HCT116 (cell line): ENCODE data around the gene PRIMPOL. TPM values are rescaled to one million over a fixed set of nuclear protein-coding genes. Genes with fewer than 3 reads are reported as not detected.

Experiments
- ATAC-seq: fragments of 200-7000 bp; cut with Tn5 transposase; 2 replicates; pipeline ENCODE4 v1.9.1; 2020; ENCODE audit warnings: mild to moderate bottlenecking, moderate library complexity
- BruUV-seq: library from RNA; stranded (reverse); fragments of 400-500 nt; replicated peaks from 2 replicates; lab custom pipeline; 2021; lab: Mats Ljungman, UMichigan
- CTCF ChIA-PET: fragments of 300-600 bp; sonication (Branson Sonifier 250); formaldehyde crosslinking; loops from one replicate; lab custom pipeline; 2021; ENCODE audit warnings: antibody characterized with exemption; lab: Charles Lee
- POLR2A ChIA-PET: fragments of 300-600, 350-600 bp; sonication (Branson Sonifier 250); formaldehyde crosslinking; loops from one replicate; lab custom pipeline; 2021; ENCODE audit warnings: antibody characterized with exemption; lab: Charles Lee
- RAD21 ChIA-PET, 2 experiments: fragments of 300-600 bp; sonication (Branson Sonifier 250); formaldehyde crosslinking; loops; one replicate each; lab custom pipeline; 2023; ENCODE audit warnings: low total read pairs in 2 of 2; ENCODE audit not compliant: uncharacterized antibody in 2 of 2, unreplicated experiment in 2 of 2, low non-redundant PET in 1 of 2; lab: Charles Lee
- DNase-seq: peaks from one replicate; pipeline ENCODE4 v3.0.0-alpha.2; 2010; ENCODE audit warnings: low read depth, low spot score
- H2AFZ ChIP-seq: fragments of 200-600 bp; shearing (Covaris generic), sonication (generic); 2 replicates; pipeline ENCODE4 v1.6.1; 2017; ENCODE audit warnings: low read depth, mixed run types, mixed read lengths, antibody characterized with exemption, low read length; ENCODE audit not compliant: poor library complexity, severe bottlenecking
- H3K27ac ChIP-seq: 2 replicates; pipeline ENCODE4 v1.5.1; 2012; ENCODE audit warnings: low read depth, low read length
- H3K27me3 ChIP-seq: fragments of 200-600 bp; sonication (generic); 2 replicates; pipeline ENCODE4 v1.6.1; 2016; ENCODE audit warnings: mixed run types, low read length, mixed read lengths; ENCODE audit not compliant: insufficient read depth
- H3K36me3 ChIP-seq, 2 experiments: fragments of 200-500 bp in 1 of 2; fragments of 200-600 bp in 1 of 2; sonication (Bioruptor generic) in 1 of 2; sonication (generic) in 1 of 2; 2 replicates each; pipeline versions ENCODE4 v1.5.1 to v1.6.1; 2014 to 2016; ENCODE audit warnings: low read length in 2 of 2, inconsistent platforms in 1 of 2, mixed read lengths in 1 of 2, mixed run types in 1 of 2; ENCODE audit not compliant: insufficient read depth in 2 of 2, control insufficient read depth in 1 of 2
- H3K4me1 ChIP-seq, 2 experiments: fragments of 200-600 bp in 1 of 2; sonication (generic) in 1 of 2; 2 replicates each; pipeline versions ENCODE4 v1.5.1 to v1.6.1; 2012 to 2017; ENCODE audit warnings: low read length in 2 of 2, inconsistent platforms in 1 of 2, mild to moderate bottlenecking in 1 of 2, mixed read lengths in 1 of 2, mixed run types in 1 of 2, moderate library complexity in 1 of 2; ENCODE audit not compliant: insufficient read depth in 2 of 2, control insufficient read depth in 1 of 2
- H3K4me2 ChIP-seq: fragments of 200-600 bp; sonication (generic); 2 replicates; pipeline ENCODE4 v1.6.1; 2017; ENCODE audit warnings: mixed run types, low read length, mixed read lengths
- H3K4me3 ChIP-seq, 2 experiments: fragments of 200-600 bp in 1 of 2; sonication (generic) in 1 of 2; replicated peaks in 1 of 2; 2 replicates each; pipeline ENCODE4 v1.5.1; 2011 to 2016; ENCODE audit warnings: low read length in 2 of 2, control low read depth in 1 of 2, low read depth in 1 of 2, mild to moderate bottlenecking in 1 of 2, mixed read lengths in 1 of 2, mixed run types in 1 of 2
- H3K79me2 ChIP-seq: fragments of 200-600 bp; sonication (generic); 2 replicates; pipeline ENCODE4 v1.6.1; 2017; ENCODE audit warnings: mild to moderate bottlenecking, mixed run types, low read length, moderate library complexity, mixed read lengths; ENCODE audit not compliant: insufficient read depth
- H3K9ac ChIP-seq: fragments of 200-600 bp; sonication (generic); 2 replicates; pipeline ENCODE4 v1.6.1; 2016; ENCODE audit warnings: low read length, mixed read lengths
- H3K9me2 ChIP-seq: fragments of 200-600 bp; sonication (generic), shearing (Covaris generic); 2 replicates; pipeline ENCODE4 v1.6.1; 2017; ENCODE audit warnings: mixed run types, mild to moderate bottlenecking, moderate library complexity; ENCODE audit not compliant: insufficient read depth
- H3K9me3 ChIP-seq, 2 experiments: fragments of 200-500 bp in 1 of 2; fragments of 200-600 bp in 1 of 2; sonication (Bioruptor generic) in 1 of 2; sonication (generic) in 1 of 2; 2 replicates each; pipeline ENCODE4 v1.6.1; 2014 to 2017; ENCODE audit warnings: low read length in 2 of 2, mixed read lengths in 2 of 2, inconsistent platforms in 1 of 2, low read depth in 1 of 2, mild to moderate bottlenecking in 1 of 2, mixed run types in 1 of 2, moderate library complexity in 1 of 2; ENCODE audit not compliant: control insufficient read depth in 1 of 2, insufficient read depth in 1 of 2
- H4K20me1 ChIP-seq: fragments of 200-600 bp; sonication (generic), shearing (Covaris generic); 2 replicates; pipeline ENCODE4 v1.6.1; 2017; ENCODE audit warnings: mixed run types, mild to moderate bottlenecking, moderate library complexity; ENCODE audit not compliant: insufficient read depth
- ATF3 ChIP-seq: IDR thresholded peaks from 2 replicates; pipeline ENCODE4 v1.6.1; 2012
- CEBPB ChIP-seq: IDR thresholded peaks from 2 replicates; pipeline ENCODE4 v1.6.1; 2012; ENCODE audit warnings: low read depth
- EGR1 ChIP-seq: IDR thresholded peaks from 2 replicates; pipeline ENCODE4 v1.6.1; 2012; ENCODE audit warnings: low read depth
- ELF1 ChIP-seq: IDR thresholded peaks from 2 replicates; pipeline ENCODE4 v1.6.1; 2012; ENCODE audit warnings: low read depth, borderline replicate concordance
- EZH2 ChIP-seq: fragments of 200-600 bp; sonication (generic); IDR thresholded peaks from 2 replicates; pipeline ENCODE4 v1.6.1; 2017; ENCODE audit warnings: antibody characterized with exemption, mixed run types
- JUND ChIP-seq: IDR thresholded peaks from 2 replicates; pipeline ENCODE4 v1.6.1; 2012
- POLR2A ChIP-seq: IDR thresholded peaks from 2 replicates; pipeline ENCODE4 v1.7.0; 2011; ENCODE audit warnings: borderline replicate concordance; ENCODE audit not compliant: insufficient read depth, insufficient read length; ENCODE audit errors: extremely low read depth
- RAD21 ChIP-seq: IDR thresholded peaks from 2 replicates; pipeline ENCODE4 v1.6.1; 2012; ENCODE audit warnings: low read depth, mild to moderate bottlenecking
- SIN3A ChIP-seq: IDR thresholded peaks from 2 replicates; pipeline ENCODE4 v1.6.1; 2012; ENCODE audit warnings: low read depth
- SP1 ChIP-seq: IDR thresholded peaks from 2 replicates; pipeline ENCODE4 v1.6.1; 2012; ENCODE audit warnings: low read depth
- SRF ChIP-seq: IDR thresholded peaks from 2 replicates; pipeline ENCODE4 v1.6.1; 2012; ENCODE audit warnings: low read depth
- TCF7L2 ChIP-seq: IDR thresholded peaks from 2 replicates; pipeline ENCODE4 v1.7.0; 2011; ENCODE audit warnings: borderline replicate concordance, inconsistent platforms; ENCODE audit not compliant: insufficient read depth, insufficient read length; ENCODE audit errors: extremely low read depth
- ZBTB33 ChIP-seq: IDR thresholded peaks from 2 replicates; pipeline ENCODE4 v1.6.1; 2011; ENCODE audit warnings: mild to moderate bottlenecking, low read length, moderate library complexity; ENCODE audit not compliant: insufficient replicate concordance; ENCODE audit errors: extremely low read depth
- ZNF274 ChIP-seq: fragments of 200-500 bp; sonication (Bioruptor generic); IDR thresholded peaks from 2 replicates; pipeline ENCODE4 v1.6.1; 2014; ENCODE audit warnings: mild to moderate bottlenecking, low read depth, low read length, inconsistent platforms
- intact Hi-C: fragments of 100-400 bp; cut with micrococcal nuclease; formaldehyde crosslinking; loops from 2 replicates; pipeline ENCODE4 v1.10.0; 2022
- total RNA-seq: library from RNA; stranded (reverse); gene quantifications from one replicate; pipeline ENCODE4 v1.2.1, GENCODE V29; 2021; ENCODE audit not compliant: unreplicated experiment
- TF ChIP-seq, protein P1 (sequence below), 3 experiments: fragments of 200-600 bp in 1 of 3; sonication (generic) in 1 of 3; IDR thresholded peaks in 2 of 3; conservative IDR thresholded peaks in 1 of 3; 2 replicates each; pipeline ENCODE4 v1.5.1; 2012 to 2017; ENCODE audit warnings: low read depth in 2 of 3, low read length in 2 of 3, antibody characterized with exemption in 1 of 3, borderline replicate concordance in 1 of 3, control low read depth in 1 of 3, mild to moderate bottlenecking in 1 of 3, mixed read lengths in 1 of 3, mixed run types in 1 of 3, moderate library complexity in 1 of 3; ENCODE audit not compliant: insufficient read depth in 1 of 3
- TF ChIP-seq, protein P2 (sequence below): IDR thresholded peaks from 2 replicates; pipeline ENCODE4 v1.6.1; 2012

The PRIMPOL gene
- total RNA-seq, 1 experiment from 2014 or later, result 11.3 TPM

- intact Hi-C loops, result no loop called here
- no peak overlapping the region for H3K4me2 ChIP-seq
- RAD21 ChIA-PET, result no interaction called here
These were observed 94.1 kb downstream of the PRIMPOL start for GRCh38 chr4:184743650-184744049.

DNA sequence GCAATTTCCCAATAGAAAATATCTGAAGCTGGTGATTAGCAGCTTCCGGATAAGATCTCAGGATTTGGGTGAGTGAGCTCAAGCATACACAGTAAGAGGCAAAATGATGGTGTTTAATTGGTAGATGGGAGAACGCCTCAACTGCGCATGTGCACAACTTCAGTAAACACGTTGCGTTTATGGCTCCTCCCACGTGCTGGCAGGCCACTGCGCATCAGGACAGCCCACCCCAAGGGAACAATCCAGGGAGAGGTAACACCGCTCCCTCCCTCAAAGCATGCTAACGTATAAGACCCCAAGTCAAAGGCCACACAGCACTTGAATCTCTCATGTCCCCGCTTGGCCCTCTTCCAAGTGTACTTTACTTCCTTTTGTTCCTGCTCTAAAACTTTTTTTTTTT, 94.7 kb downstream of the PRIMPOL start:
- no peaks in the 10 kb centered on the region for H4K20me1 ChIP-seq
- H3K27me3 ChIP-seq, result no peaks in the 10 kb centered on the region
- ChIA-PET CTCF (no interaction called here), RAD21 (no interaction called here), POLR2A (no interaction called here)
- peaks cover 0 to 9% of the 10 kb centered on the region in 2 experiments; a peak in 1 of 4 replicates for H3K4me1 ChIP-seq
- BruUV-seq, result no TSS peak
- intact Hi-C loops, result no loop called here
- no peak overlapping the region for H3K27ac ChIP-seq
- no peak for DNase-seq
- no peaks in the 10 kb centered on the region for H3K36me3 ChIP-seq
- no peak overlapping the region for H2AFZ ChIP-seq
- no peaks in the 10 kb centered on the region for H3K79me2 ChIP-seq
- no peak overlapping the region for H3K4me3 ChIP-seq
- H3K9ac ChIP-seq, result no peak overlapping the region
- no peaks in the 10 kb centered on the region for H3K9me2 ChIP-seq
- no peaks in the 10 kb centered on the region for H3K9me3 ChIP-seq
- H3K4me2 ChIP-seq, result no peak overlapping the region
- ATAC-seq, result no peak
- TF ChIP-seq, protein P1, sequence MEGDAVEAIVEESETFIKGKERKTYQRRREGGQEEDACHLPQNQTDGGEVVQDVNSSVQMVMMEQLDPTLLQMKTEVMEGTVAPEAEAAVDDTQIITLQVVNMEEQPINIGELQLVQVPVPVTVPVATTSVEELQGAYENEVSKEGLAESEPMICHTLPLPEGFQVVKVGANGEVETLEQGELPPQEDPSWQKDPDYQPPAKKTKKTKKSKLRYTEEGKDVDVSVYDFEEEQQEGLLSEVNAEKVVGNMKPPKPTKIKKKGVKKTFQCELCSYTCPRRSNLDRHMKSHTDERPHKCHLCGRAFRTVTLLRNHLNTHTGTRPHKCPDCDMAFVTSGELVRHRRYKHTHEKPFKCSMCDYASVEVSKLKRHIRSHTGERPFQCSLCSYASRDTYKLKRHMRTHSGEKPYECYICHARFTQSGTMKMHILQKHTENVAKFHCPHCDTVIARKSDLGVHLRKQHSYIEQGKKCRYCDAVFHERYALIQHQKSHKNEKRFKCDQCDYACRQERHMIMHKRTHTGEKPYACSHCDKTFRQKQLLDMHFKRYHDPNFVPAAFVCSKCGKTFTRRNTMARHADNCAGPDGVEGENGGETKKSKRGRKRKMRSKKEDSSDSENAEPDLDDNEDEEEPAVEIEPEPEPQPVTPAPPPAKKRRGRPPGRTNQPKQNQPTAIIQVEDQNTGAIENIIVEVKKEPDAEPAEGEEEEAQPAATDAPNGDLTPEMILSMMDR (IDR thresholded peaks at IDR 0.05 in 2 of 3, conservative IDR thresholded peaks at IDR 0.05 in 1 of 3; ENCODE audit: borderline replicate concordance in 1 of 3, insufficient read depth in 1 of 3, low read depth in 2 of 3, low read length in 2 of 3), result no peak
- TF ChIP-seq, protein P2, sequence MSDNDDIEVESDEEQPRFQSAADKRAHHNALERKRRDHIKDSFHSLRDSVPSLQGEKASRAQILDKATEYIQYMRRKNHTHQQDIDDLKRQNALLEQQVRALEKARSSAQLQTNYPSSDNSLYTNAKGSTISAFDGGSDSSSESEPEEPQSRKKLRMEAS, result no peak
- TF ChIP-seq JUND (no peak), RAD21 (no peak), SRF (no peak), ZNF274 (no peak), EZH2 (no peak), ZBTB33 (no peak), CEBPB (no peak), SIN3A (no peak), SP1 (no peak)

More at GRCh38 chr4:184743650-184744049, 94.1 kb downstream of the PRIMPOL start:
- no peak overlapping the region for H3K4me3 ChIP-seq
- no peak overlapping the region for H3K27ac ChIP-seq
- peaks cover 0 to 9% of the 10 kb centered on the region in 2 experiments; a peak in 1 of 4 replicates for H3K4me1 ChIP-seq
- no peaks in the 10 kb centered on the region for H3K9me2 ChIP-seq
- no peaks in the 10 kb centered on the region for H3K36me3 ChIP-seq
- CTCF ChIA-PET, result no interaction called here
- H3K9me3 ChIP-seq, result no peaks in the 10 kb centered on the region
- POLR2A ChIA-PET, result no interaction called here
- no peaks in the 10 kb centered on the region for H3K79me2 ChIP-seq
- DNase-seq, result no peak
- no peaks in the 10 kb centered on the region for H3K27me3 ChIP-seq
- no peak for ATAC-seq
- no TSS peak for BruUV-seq
- TF ChIP-seq EGR1, result no peak
- no peak for TF ChIP-seq ATF3
- TF ChIP-seq SIN3A, result no peak
- no peak for TF ChIP-seq POLR2A
- TF ChIP-seq TCF7L2, result no peak
- no peak for TF ChIP-seq CEBPB
- no peak for TF ChIP-seq EZH2
- no peak for TF ChIP-seq SP1
- no peak for TF ChIP-seq ZNF274
- TF ChIP-seq RAD21, result no peak
- TF ChIP-seq ELF1, result no peak
- no peak for TF ChIP-seq JUND
- TF ChIP-seq, protein P2, result no peak
- TF ChIP-seq, all 23 proteins: peak for 0
- H4K20me1 ChIP-seq, result no peaks in the 10 kb centered on the region
- H3K9ac ChIP-seq, result no peak overlapping the region
- no peak overlapping the region for H2AFZ ChIP-seq
